Endodermal cell (in vitro differentiated cells): ENCODE results near the gene CCDC134. TPM values are rescaled to one million over a fixed set of nuclear protein-coding genes. Genes with fewer than 3 reads are reported as not detected.

Source experiments
- DNase-seq: peaks from one replicate; pipeline ENCODE4 v3.0.0-alpha.2; 2017
- H3K27ac ChIP-seq: 2 replicates; pipeline ENCODE4 v1.5.1; 2013; ENCODE audit warnings: mild to moderate bottlenecking, low read depth, low read length, moderate library complexity
- H3K27me3 ChIP-seq: 2 replicates; pipeline ENCODE4 v1.6.1; 2013; ENCODE audit warnings: mild to moderate bottlenecking, low read length, moderate library complexity; ENCODE audit not compliant: insufficient read depth, control insufficient read depth, poor library complexity, severe bottlenecking
- H3K36me3 ChIP-seq: 2 replicates; pipeline ENCODE4 v1.7.0; 2013; ENCODE audit warnings: mild to moderate bottlenecking, low read length, moderate library complexity; ENCODE audit not compliant: control insufficient read depth, insufficient read depth
- H3K4me1 ChIP-seq: one replicate; pipeline ENCODE4 v1.7.0; 2013; ENCODE audit warnings: low read length; ENCODE audit not compliant: control insufficient read depth, insufficient read depth
- H3K4me3 ChIP-seq: 2 replicates; pipeline ENCODE4 v1.5.1; 2013; ENCODE audit warnings: mild to moderate bottlenecking, low read length, moderate library complexity
- H3K9ac ChIP-seq: 2 replicates; pipeline ENCODE4 v1.6.1; 2013; ENCODE audit warnings: mild to moderate bottlenecking, low read length, moderate library complexity; ENCODE audit not compliant: poor library complexity, severe bottlenecking; ENCODE audit errors: extremely low read depth
- H3K9me3 ChIP-seq: 2 replicates; pipeline ENCODE4 v1.6.1; 2013; ENCODE audit warnings: mild to moderate bottlenecking, low read length, moderate library complexity; ENCODE audit not compliant: control insufficient read depth
- H3K27ac Mint-ChIP-seq: 2 replicates; pipeline ENCODE4 v1.8.0; 2020; ENCODE audit warnings: mixed read lengths
- H3K27me3 Mint-ChIP-seq: 2 replicates; pipeline ENCODE4 v1.8.0; 2021; ENCODE audit warnings: mild to moderate bottlenecking, mixed read lengths; ENCODE audit not compliant: insufficient read depth
- H3K36me3 Mint-ChIP-seq: 2 replicates; pipeline ENCODE4 v1.8.0; 2020; ENCODE audit warnings: low read depth, mixed read lengths
- H3K4me1 Mint-ChIP-seq: 2 replicates; pipeline ENCODE4 v1.8.0; 2020; ENCODE audit warnings: mixed read lengths
- H3K4me3 Mint-ChIP-seq: 2 replicates; pipeline ENCODE4 v1.8.0; 2020; ENCODE audit warnings: mild to moderate bottlenecking, moderate library complexity, mixed read lengths
- H3K9me3 Mint-ChIP-seq: 2 replicates; pipeline ENCODE4 v1.8.0; 2020; ENCODE audit warnings: mild to moderate bottlenecking, mixed read lengths
- WGBS, 2 experiments: methylation state at CpG; one replicate each; pipeline versions ENCODE4 v1.1.5 to v1.1.7; 2013; ENCODE audit warnings: missing lambda C conversion rate in 2 of 2, mixed read lengths in 1 of 2; ENCODE audit not compliant: insufficient coverage in 1 of 2, insufficient read length in 1 of 2; 5-methylcytosine and 5-hydroxymethylcytosine counted together
- total RNA-seq, 2 donors: library from RNA; stranded (reverse); fragmentation: NEBNext Ultra II Directional in 1 of 2; extraction: Animal tissue kit (Norgen Biotek cat#: 25700) in 1 of 2; gene quantifications; 2 replicates in 1 of 2; 3 replicates in 1 of 2; pipeline ENCODE4 v1.2.1, GENCODE V29; 2021
- TF ChIP-seq, protein P1 (sequence below): fragments of 200-600 bp; sonication (generic); conservative IDR thresholded peaks from 2 replicates; pipeline ENCODE4 v1.5.0; 2021; ENCODE audit warnings: antibody characterized with exemption, mild to moderate bottlenecking

CCDC134 gene
- total RNA-seq, 2 donors from 2014 or later = 15.0 to 21.0 TPM

DNA sequence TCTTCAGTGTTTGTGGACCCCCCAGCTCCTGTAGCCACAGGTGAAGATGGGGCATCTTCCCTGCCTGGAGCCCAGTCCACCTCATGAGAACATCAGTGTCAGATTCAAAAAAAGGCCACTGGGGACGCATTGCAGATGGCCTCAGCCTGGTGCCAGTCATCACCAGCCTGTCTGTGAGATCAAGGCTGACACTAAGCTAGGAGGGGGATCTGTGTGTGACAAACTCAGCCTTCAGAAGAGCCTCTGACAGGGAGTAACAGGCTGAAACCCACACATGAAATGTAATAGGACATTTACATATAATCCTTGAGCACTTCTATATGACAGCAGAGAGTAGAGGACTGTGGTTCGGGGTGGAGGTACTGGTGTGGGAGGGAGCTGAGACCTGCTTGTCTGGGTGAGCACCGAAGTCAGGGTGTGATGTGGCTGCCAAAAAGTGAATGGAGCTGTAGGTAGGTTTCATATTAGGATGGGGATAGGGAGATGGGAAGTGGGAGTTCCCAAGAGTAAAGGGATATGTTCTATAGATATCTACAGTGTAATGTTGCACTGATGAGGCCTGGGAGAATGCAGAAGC, 20.5 kb upstream of the CCDC134 start:
- Mint-ChIP-seq H3K9me3 (no peaks in the 10 kb centered on the region), H3K4me1 (peaks cover 28% of the 10 kb centered on the region), H3K27me3 (peaks cover 64% of the 10 kb centered on the region), H3K27ac (no peak overlapping the region), H3K36me3 (no peaks in the 10 kb centered on the region), H3K4me3 (no peak overlapping the region)
- H3K4me3 ChIP-seq = no peak overlapping the region
- H3K36me3 ChIP-seq = no peaks in the 10 kb centered on the region
- H3K9me3 ChIP-seq = no peaks in the 10 kb centered on the region
- WGBS, 2 experiments = 62 to 63% methylated on average over 3 of the region's 3 CpGs
- TF ChIP-seq, protein P1, sequence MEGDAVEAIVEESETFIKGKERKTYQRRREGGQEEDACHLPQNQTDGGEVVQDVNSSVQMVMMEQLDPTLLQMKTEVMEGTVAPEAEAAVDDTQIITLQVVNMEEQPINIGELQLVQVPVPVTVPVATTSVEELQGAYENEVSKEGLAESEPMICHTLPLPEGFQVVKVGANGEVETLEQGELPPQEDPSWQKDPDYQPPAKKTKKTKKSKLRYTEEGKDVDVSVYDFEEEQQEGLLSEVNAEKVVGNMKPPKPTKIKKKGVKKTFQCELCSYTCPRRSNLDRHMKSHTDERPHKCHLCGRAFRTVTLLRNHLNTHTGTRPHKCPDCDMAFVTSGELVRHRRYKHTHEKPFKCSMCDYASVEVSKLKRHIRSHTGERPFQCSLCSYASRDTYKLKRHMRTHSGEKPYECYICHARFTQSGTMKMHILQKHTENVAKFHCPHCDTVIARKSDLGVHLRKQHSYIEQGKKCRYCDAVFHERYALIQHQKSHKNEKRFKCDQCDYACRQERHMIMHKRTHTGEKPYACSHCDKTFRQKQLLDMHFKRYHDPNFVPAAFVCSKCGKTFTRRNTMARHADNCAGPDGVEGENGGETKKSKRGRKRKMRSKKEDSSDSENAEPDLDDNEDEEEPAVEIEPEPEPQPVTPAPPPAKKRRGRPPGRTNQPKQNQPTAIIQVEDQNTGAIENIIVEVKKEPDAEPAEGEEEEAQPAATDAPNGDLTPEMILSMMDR = no peak
- no peaks in the 10 kb centered on the region for H3K4me1 ChIP-seq
- H3K9ac ChIP-seq = no peak overlapping the region
- H3K27ac ChIP-seq = no peak overlapping the region
- H3K27me3 ChIP-seq = peaks cover 51% of the 10 kb centered on the region
- no peak for DNase-seq

DNA sequence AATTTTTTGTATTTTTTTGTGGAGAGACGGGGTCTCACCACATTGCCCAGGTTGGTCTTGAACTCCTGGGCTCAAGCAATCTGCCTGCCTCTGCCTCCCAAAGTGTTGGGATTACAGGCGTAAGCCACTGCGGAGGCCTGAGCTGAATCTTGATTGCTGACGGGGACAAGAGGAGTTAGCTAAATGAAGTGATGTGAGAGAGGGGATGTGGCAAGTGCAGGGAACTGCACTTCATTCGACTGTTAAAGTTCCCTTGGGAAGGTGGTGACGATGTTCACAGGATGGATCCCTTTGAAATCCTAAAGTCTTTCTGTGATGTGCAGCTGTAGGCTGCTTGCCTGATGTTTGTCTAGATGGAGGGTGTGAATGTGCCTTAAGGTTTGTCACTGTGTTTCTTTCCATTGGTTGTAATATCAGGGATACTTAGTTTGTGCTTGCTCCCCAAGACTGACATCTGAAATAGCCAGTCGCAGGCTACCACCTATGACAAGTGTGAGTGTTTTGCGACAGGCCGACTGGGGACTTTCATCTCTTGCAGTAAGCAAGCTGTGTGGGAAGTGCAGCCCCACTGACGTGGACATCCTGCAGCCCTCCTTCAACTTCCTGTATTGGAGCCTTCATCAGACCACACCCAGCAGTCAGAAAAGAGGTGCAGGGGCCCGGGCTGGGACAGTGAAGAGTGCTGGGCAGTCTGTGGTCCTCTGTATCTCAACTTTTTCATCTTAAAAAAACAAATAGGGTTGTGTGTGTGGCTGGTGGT, 19.6 kb upstream of the CCDC134 start:
- Mint-ChIP-seq H3K36me3 (no peaks in the 10 kb centered on the region), H3K27ac (no peak overlapping the region), H3K9me3 (no peaks in the 10 kb centered on the region), H3K27me3 (peaks cover 63% of the 10 kb centered on the region), H3K4me1 (peaks cover 27% of the 10 kb centered on the region), H3K4me3 (no peak overlapping the region)
- Histone ChIP-seq H3K9me3 (no peaks in the 10 kb centered on the region), H3K36me3 (no peaks in the 10 kb centered on the region), H3K4me1 (no peaks in the 10 kb centered on the region), H3K9ac (no peak overlapping the region), H3K27ac (no peak overlapping the region), H3K4me3 (no peak overlapping the region), H3K27me3 (peaks cover 51% of the 10 kb centered on the region)
- peak; percentile 64 for DNase-seq
- WGBS, 2 experiments = 72 to 76% methylated on average over 10 to 11 of the region's 11 CpGs
- TF ChIP-seq, protein P1 = no peak

DNA sequence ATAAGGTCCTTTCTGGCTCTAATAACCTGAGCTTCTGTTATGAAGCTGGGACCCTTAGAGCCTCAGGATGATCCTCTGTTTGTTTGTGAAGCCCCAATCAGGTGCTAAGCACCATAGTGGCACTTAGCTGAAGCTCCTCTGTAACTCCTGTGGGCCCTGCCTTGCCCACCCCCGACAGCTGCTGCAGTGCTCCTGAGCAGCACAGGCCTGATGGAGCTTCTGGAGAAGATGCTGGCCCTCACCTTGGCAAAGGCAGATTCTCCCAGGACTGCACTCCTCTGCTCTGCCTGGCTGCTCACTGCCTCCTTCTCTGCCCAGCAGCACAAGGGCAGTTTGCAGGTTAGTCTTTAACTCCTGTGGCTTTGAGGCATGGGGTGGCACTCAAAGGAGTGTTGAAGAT, 19.0 kb upstream of the CCDC134 start:
- peaks cover 56% of the 10 kb centered on the region for H3K27me3 ChIP-seq
- H3K4me1 ChIP-seq = no peaks in the 10 kb centered on the region
- Mint-ChIP-seq H3K4me1 (peaks cover 25% of the 10 kb centered on the region), H3K27ac (no peak overlapping the region), H3K27me3 (peaks cover 58% of the 10 kb centered on the region), H3K4me3 (no peak overlapping the region), H3K9me3 (no peaks in the 10 kb centered on the region), H3K36me3 (no peaks in the 10 kb centered on the region)
- H3K27ac ChIP-seq = no peak overlapping the region
- no peak for DNase-seq
- H3K9me3 ChIP-seq = no peaks in the 10 kb centered on the region
- WGBS, 2 experiments = 79 to 83% methylated on average over 1 of the region's 1 CpG
- H3K9ac ChIP-seq = no peak overlapping the region
- no peaks in the 10 kb centered on the region for H3K36me3 ChIP-seq
- TF ChIP-seq, protein P1 = no peak
- H3K4me3 ChIP-seq = no peak overlapping the region
